ENCODE results near the gene SCAPER. TPM values are rescaled to one million over a fixed set of nuclear protein-coding genes. Genes with fewer than 3 reads are reported as not detected.

SCAPER gene
- total and polyA plus RNA-seq, 8 donors: 4.9 to 136 (median 18.2) TPM

GRCh38 chr15:76636059-76636458 is 269.1 kb downstream of the SCAPER start:
- no peak for TF ChIP-seq POLR2AphosphoS5 (IDR thresholded peaks at IDR 0.05)
- TF ChIP-seq, protein P1, sequence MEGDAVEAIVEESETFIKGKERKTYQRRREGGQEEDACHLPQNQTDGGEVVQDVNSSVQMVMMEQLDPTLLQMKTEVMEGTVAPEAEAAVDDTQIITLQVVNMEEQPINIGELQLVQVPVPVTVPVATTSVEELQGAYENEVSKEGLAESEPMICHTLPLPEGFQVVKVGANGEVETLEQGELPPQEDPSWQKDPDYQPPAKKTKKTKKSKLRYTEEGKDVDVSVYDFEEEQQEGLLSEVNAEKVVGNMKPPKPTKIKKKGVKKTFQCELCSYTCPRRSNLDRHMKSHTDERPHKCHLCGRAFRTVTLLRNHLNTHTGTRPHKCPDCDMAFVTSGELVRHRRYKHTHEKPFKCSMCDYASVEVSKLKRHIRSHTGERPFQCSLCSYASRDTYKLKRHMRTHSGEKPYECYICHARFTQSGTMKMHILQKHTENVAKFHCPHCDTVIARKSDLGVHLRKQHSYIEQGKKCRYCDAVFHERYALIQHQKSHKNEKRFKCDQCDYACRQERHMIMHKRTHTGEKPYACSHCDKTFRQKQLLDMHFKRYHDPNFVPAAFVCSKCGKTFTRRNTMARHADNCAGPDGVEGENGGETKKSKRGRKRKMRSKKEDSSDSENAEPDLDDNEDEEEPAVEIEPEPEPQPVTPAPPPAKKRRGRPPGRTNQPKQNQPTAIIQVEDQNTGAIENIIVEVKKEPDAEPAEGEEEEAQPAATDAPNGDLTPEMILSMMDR (IDR thresholded peaks at IDR 0.05): no peak
- no peak for TF ChIP-seq POLR2A (IDR thresholded peaks at IDR 0.05)
- no peak for TF ChIP-seq EP300 (IDR thresholded peaks at IDR 0.05)
- no peak for DNase-seq
- intact Hi-C loops (cut with DNase I; ENCODE audit: low total_unique reads): no loop called here
- Histone ChIP-seq H3K4me1 (no peaks in the 10 kb centered on the region), H3K4me3 (no peak overlapping the region), H3K27ac (no peak overlapping the region), H3K27me3 (no peaks in the 10 kb centered on the region), H3K36me3 (peaks cover 0 to 13% (median 0%) of the 10 kb centered on the region in 4 donors), H3K9me3 (peaks cover 0 to 8% (median 4%) of the 10 kb centered on the region in 4 donors)

- TF ChIP-seq, protein P1 (IDR thresholded peaks at IDR 0.05): no peak
- no peak for TF ChIP-seq EP300 (IDR thresholded peaks at IDR 0.05)
- no peak for TF ChIP-seq POLR2AphosphoS5 (IDR thresholded peaks at IDR 0.05)
- no peak for TF ChIP-seq POLR2A (IDR thresholded peaks at IDR 0.05)
- Histone ChIP-seq H3K9me3 (no peaks in the 10 kb centered on the region), H3K27me3 (no peaks in the 10 kb centered on the region), H3K4me1 (no peaks in the 10 kb centered on the region), H3K27ac (no peak overlapping the region), H3K36me3 (peaks cover 0 to 20% (median 6%) of the 10 kb centered on the region in 4 donors), H3K4me3 (no peak overlapping the region)
- WGBS, 5 donors: 80 to 82% (median 82%) methylated on average over 4 of the region's 4 CpGs
- intact Hi-C loops (cut with DNase I; ENCODE audit: low total_unique reads): no loop called here
- no peak for DNase-seq
These were observed 278.5 kb downstream of the SCAPER start for GRCh38 chr15:76626611-76627010.

DNA sequence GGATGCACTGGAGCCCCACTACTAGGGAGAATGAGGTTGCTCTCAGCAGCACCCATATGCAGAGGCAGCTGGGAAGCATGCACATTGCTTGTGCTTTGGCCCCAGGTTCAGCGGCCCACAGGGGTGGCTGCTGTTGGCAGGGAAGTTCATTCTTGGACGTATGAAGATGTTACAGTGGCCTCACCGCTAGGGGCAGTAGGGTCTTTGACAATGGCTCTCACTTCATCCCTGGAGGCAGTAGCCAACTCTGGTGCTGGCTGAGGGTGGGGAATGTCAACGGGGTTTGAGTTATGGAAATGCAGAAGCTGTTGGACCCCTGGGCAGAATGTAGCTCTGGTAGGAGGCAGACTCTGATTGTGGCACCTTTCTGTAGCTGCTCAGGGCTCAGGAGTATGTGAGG is 279.9 kb downstream of the SCAPER start:
- no peaks in the 10 kb centered on the region for H3K9me3 ChIP-seq
- TF ChIP-seq POLR2AphosphoS5 (IDR thresholded peaks at IDR 0.05) (no peak), EP300 (IDR thresholded peaks at IDR 0.05) (no peak), POLR2A (IDR thresholded peaks at IDR 0.05) (no peak)
- TF ChIP-seq, protein P1 (IDR thresholded peaks at IDR 0.05): no peak
- peaks cover 0 to 32% (median 12%) of the 10 kb centered on the region in 4 donors for H3K36me3 ChIP-seq
- DNase-seq: no peak
- H3K27ac ChIP-seq: no peak overlapping the region
- WGBS, 5 donors: 67 to 90% (median 81%) methylated on average over 4 of the region's 4 CpGs
- H3K4me3 ChIP-seq: no peak overlapping the region
- intact Hi-C loops (cut with DNase I; ENCODE audit: low total_unique reads): no loop called here
- no peaks in the 10 kb centered on the region for H3K4me1 ChIP-seq
- no peaks in the 10 kb centered on the region for H3K27me3 ChIP-seq

DNA sequence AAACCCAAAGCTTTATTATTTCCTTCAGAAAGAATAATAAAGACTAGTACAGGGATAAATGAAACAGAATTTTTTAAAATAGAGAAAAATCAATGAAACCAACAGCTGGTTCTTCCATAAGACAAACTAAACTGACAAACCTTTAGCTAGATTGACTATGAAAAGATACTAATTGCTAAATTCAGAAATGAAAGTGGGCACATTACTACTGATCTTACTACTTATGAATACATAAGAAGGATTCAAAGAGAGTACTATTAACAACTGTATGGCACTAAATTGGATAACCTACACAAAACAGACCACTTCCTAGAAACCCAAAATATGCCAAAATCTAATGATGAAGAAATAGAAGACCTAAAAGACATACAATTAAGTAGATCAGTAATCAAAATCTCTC is 290.4 kb downstream of the SCAPER start:
- intact Hi-C loops (cut with DNase I; ENCODE audit: low total_unique reads): no loop called here
- no peaks in the 10 kb centered on the region for H3K27me3 ChIP-seq
- H3K27ac ChIP-seq: no peak overlapping the region
- TF ChIP-seq POLR2A (IDR thresholded peaks at IDR 0.05) (no peak), EP300 (IDR thresholded peaks at IDR 0.05) (no peak), POLR2AphosphoS5 (IDR thresholded peaks at IDR 0.05) (no peak)
- TF ChIP-seq, protein P1 (IDR thresholded peaks at IDR 0.05): no peak
- no peak for DNase-seq
- peaks cover 0 to 21% (median 16%) of the 10 kb centered on the region in 4 donors for H3K9me3 ChIP-seq
- H3K36me3 ChIP-seq: peaks cover 0 to 51% (median 14%) of the 10 kb centered on the region in 4 donors
- H3K4me1 ChIP-seq: no peaks in the 10 kb centered on the region
- H3K4me3 ChIP-seq: no peak overlapping the region
